OCI-LY7 (cell line): Measurements from ENCODE around the gene KRTAP3-3. TPM values are rescaled to one million over a fixed set of nuclear protein-coding genes. Genes with fewer than 3 reads are reported as not detected.

Source experiments
- BruUV-seq: library from RNA; stranded (reverse); fragments of 400-500 nt; replicated peaks from 2 replicates; lab custom pipeline; 2021; lab: Mats Ljungman, UMichigan
- CTCF ChIA-PET: fragments of 300-600 bp; sonication (Branson Sonifier 250); formaldehyde crosslinking; loops from one replicate; lab custom pipeline; 2022; ENCODE audit warnings: antibody characterized with exemption; ENCODE audit not compliant: unreplicated experiment; lab: Charles Lee
- POLR2A ChIA-PET: fragments of 300-600 bp; sonication (Branson Sonifier 250); formaldehyde crosslinking; loops from one replicate; lab custom pipeline; 2022; ENCODE audit warnings: antibody characterized with exemption; lab: Charles Lee
- DNase-seq: peaks from one replicate; pipeline ENCODE4 v3.0.0-alpha.2; 2015; ENCODE audit warnings: low spot score
- H2AFZ ChIP-seq: fragments of 200-600 bp; sonication (generic), shearing (Covaris generic); 2 replicates; pipeline ENCODE4 v1.6.1; 2014; ENCODE audit warnings: mild to moderate bottlenecking, antibody characterized with exemption, low read length, moderate library complexity
- H3K27ac ChIP-seq: fragments of 200-600 bp; sonication (generic); 2 replicates; pipeline ENCODE4 v1.5.1; 2014; ENCODE audit warnings: mixed run types, low read depth, mild to moderate bottlenecking, moderate library complexity, low read length, inconsistent platforms; ENCODE audit not compliant: poor library complexity, severe bottlenecking
- H3K36me3 ChIP-seq: fragments of 200-600 bp; sonication (generic); 2 replicates; pipeline ENCODE4 v1.6.1; 2014; ENCODE audit warnings: mild to moderate bottlenecking, antibody characterized with exemption, low read length, moderate library complexity, mixed read lengths; ENCODE audit not compliant: insufficient read depth
- H3K4me1 ChIP-seq: fragments of 200-600 bp; sonication (generic); 2 replicates; pipeline ENCODE4 v1.5.1; 2014; ENCODE audit warnings: mild to moderate bottlenecking, low read length; ENCODE audit not compliant: insufficient read depth, poor library complexity, severe bottlenecking
- H3K4me2 ChIP-seq: fragments of 200-600 bp; sonication (generic); 2 replicates; pipeline ENCODE4 v1.6.1; 2014; ENCODE audit warnings: mild to moderate bottlenecking, low read length
- H3K4me3 ChIP-seq: fragments of 200-600 bp; sonication (generic); 2 replicates; pipeline ENCODE4 v1.5.1; 2014; ENCODE audit warnings: mild to moderate bottlenecking, low read depth, low read length; ENCODE audit not compliant: poor library complexity, severe bottlenecking
- H3K79me2 ChIP-seq: fragments of 200-600 bp; sonication (generic); 2 replicates; pipeline ENCODE4 v1.6.1; 2016; ENCODE audit warnings: low read depth, mild to moderate bottlenecking, low read length, moderate library complexity, mixed read lengths; ENCODE audit not compliant: insufficient read depth
- H3K9me2 ChIP-seq: fragments of 200-600 bp; sonication (generic); 2 replicates; pipeline ENCODE4 v1.6.1; 2016; ENCODE audit warnings: mild to moderate bottlenecking, low read length, mixed read lengths; ENCODE audit not compliant: insufficient read depth
- H3K9me3 ChIP-seq: fragments of 200-600 bp; sonication (generic); 2 replicates; pipeline ENCODE4 v1.6.1; 2014; ENCODE audit warnings: mild to moderate bottlenecking, mixed run types, low read length, mixed read lengths
- H4K20me1 ChIP-seq: fragments of 200-600 bp; sonication (generic); 2 replicates; pipeline ENCODE4 v1.6.1; 2014; ENCODE audit warnings: mild to moderate bottlenecking, antibody characterized with exemption, low read length, moderate library complexity, mixed read lengths; ENCODE audit not compliant: insufficient read depth
- EZH2phosphoT487 ChIP-seq: fragments of 200-600 bp; sonication (generic); IDR thresholded peaks from 2 replicates; pipeline ENCODE4 v1.6.1; 2018; ENCODE audit warnings: low read depth, borderline replicate concordance, mild to moderate bottlenecking, mixed run types, antibody characterized with exemption, low read length, moderate library complexity, mixed read lengths
- intact Hi-C: fragments of 100-400 bp; cut with micrococcal nuclease; formaldehyde crosslinking; loops from one replicate; pipeline ENCODE4 v1.10.0; 2022; ENCODE audit not compliant: unreplicated experiment
- total RNA-seq, 2 experiments: library from RNA; depleted of rRNA in 1 of 2; stranded (reverse); fragments of >200 nt in 1 of 2; shearing (Covaris generic) in 1 of 2; gene quantifications; 2 replicates each; pipeline ENCODE4 v1.2.3, GENCODE V29; 2014 to 2022
- TF ChIP-seq, protein P1 (sequence below): fragments of 200-600 bp; sonication (generic); conservative IDR thresholded peaks from 2 replicates; pipeline ENCODE4 v1.5.1; 2014; ENCODE audit warnings: mild to moderate bottlenecking, antibody characterized with exemption, low read length, moderate library complexity, mixed read lengths

The KRTAP3-3 gene
- total RNA-seq, 2 experiments from 2014 or later = not detected

DNA sequence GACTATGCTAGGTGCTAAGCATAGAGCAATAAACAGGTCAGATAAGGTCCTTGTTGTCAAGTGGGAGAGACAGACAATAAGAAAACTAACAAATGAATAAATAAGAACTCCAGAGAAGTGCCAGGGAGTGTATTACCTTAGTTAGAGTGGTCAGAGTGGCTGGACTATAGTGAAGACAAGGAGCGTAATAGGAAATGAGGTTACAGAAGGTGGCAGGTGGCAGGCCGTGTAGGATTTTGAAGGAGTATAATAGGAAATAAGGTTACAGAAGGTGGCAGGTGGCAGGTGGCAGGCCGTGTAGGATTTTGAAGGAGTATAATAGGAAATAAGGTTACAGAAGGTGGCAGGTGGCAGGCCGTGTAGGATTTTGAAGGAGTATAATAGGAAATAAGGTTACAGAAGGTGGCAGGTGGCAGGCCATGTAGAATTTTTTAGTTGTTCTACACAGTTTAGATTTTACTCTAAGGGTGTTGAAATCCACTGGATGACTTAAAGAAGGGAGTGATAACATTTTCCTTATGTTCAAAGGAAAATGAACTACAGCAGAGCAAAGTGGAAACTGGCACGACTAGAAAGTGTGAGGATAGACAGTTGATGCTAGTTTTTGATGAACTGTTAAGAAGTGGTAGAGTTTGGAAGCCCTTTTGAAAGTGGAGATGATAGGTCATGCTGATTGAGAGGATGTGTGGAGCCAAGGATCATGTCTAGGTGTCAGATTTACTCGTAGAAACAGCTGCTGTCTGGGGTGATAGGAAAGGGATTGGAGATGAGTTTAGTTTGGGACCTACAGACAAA lies 18.6 kb upstream of the KRTAP3-3 start:
- Histone ChIP-seq H3K4me3 (no peak overlapping the region), H3K4me2 (no peak overlapping the region), H3K36me3 (no peaks in the 10 kb centered on the region), H2AFZ (no peak overlapping the region), H3K79me2 (no peaks in the 10 kb centered on the region), H3K4me1 (no peaks in the 10 kb centered on the region), H3K27ac (no peak overlapping the region), H3K9me3 (no peaks in the 10 kb centered on the region), H3K9me2 (no peaks in the 10 kb centered on the region), H4K20me1 (no peaks in the 10 kb centered on the region)
- BruUV-seq = no TSS peak
- intact Hi-C loops = no loop called here
- DNase-seq = no peak
- POLR2A ChIA-PET = no interaction called here
- CTCF ChIA-PET = no interaction called here
- TF ChIP-seq EZH2phosphoT487 = no peak
- TF ChIP-seq, protein P1, sequence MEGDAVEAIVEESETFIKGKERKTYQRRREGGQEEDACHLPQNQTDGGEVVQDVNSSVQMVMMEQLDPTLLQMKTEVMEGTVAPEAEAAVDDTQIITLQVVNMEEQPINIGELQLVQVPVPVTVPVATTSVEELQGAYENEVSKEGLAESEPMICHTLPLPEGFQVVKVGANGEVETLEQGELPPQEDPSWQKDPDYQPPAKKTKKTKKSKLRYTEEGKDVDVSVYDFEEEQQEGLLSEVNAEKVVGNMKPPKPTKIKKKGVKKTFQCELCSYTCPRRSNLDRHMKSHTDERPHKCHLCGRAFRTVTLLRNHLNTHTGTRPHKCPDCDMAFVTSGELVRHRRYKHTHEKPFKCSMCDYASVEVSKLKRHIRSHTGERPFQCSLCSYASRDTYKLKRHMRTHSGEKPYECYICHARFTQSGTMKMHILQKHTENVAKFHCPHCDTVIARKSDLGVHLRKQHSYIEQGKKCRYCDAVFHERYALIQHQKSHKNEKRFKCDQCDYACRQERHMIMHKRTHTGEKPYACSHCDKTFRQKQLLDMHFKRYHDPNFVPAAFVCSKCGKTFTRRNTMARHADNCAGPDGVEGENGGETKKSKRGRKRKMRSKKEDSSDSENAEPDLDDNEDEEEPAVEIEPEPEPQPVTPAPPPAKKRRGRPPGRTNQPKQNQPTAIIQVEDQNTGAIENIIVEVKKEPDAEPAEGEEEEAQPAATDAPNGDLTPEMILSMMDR = no peak

DNA sequence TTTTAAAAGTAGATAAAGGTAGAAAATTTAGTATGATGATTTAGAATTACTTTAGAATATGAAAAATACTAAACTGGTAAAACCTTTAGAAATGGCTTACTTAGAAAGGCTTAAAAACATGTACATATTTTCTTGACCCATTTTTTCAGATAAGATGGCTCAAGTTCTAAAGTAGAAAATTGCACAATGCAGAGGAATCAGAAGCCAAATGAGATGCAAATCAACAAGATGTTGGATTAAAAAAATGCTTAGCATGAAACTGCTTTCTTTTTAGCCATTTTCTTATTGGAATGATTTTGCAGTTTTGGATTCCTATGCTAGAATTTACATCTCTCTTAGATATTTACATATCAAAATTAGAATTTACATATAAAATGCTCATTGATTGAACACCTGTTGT lies 16.5 kb upstream of the KRTAP3-3 start:
- Histone ChIP-seq H3K79me2 (no peaks in the 10 kb centered on the region), H4K20me1 (no peaks in the 10 kb centered on the region), H3K4me3 (no peak overlapping the region), H3K36me3 (no peaks in the 10 kb centered on the region), H3K4me1 (no peaks in the 10 kb centered on the region), H2AFZ (no peak overlapping the region), H3K9me2 (no peaks in the 10 kb centered on the region), H3K4me2 (no peak overlapping the region), H3K27ac (no peak overlapping the region), H3K9me3 (no peaks in the 10 kb centered on the region)
- ChIA-PET CTCF (no interaction called here), POLR2A (no interaction called here)
- intact Hi-C loops = no loop called here
- no peak for DNase-seq
- no TSS peak for BruUV-seq
- TF ChIP-seq, protein P1 = no peak
- TF ChIP-seq EZH2phosphoT487 = no peak

DNA sequence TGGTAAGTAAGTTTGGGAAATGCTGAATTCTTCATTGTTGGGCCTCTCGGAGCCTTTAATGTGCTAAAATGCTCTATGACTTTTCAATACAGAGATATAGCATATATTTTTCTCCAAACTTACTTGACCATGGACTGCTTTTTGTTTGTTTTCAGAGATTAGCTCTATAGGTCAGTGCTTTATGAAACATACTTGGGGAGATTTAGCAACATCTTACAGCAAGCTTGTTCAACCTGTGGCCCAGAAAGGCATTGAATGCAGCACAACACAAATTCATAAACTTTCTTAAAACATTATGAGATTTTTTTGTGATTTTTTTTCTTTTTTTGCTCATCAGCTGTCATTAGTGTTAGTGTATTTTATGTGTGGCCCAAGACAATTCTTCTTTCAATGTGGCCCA lies 16.0 kb upstream of the KRTAP3-3 start:
- no peak for DNase-seq
- no peak for TF ChIP-seq EZH2phosphoT487
- TF ChIP-seq, protein P1 = no peak
- Histone ChIP-seq H3K36me3 (no peaks in the 10 kb centered on the region), H4K20me1 (no peaks in the 10 kb centered on the region), H3K9me3 (no peaks in the 10 kb centered on the region), H3K9me2 (no peaks in the 10 kb centered on the region), H3K79me2 (no peaks in the 10 kb centered on the region), H3K27ac (no peak overlapping the region), H2AFZ (no peak overlapping the region), H3K4me1 (no peaks in the 10 kb centered on the region), H3K4me3 (no peak overlapping the region), H3K4me2 (no peak overlapping the region)
- ChIA-PET POLR2A (no interaction called here), CTCF (no interaction called here)
- intact Hi-C loops = no loop called here
- BruUV-seq = no TSS peak
